Measurements from ENCODE around the gene KLK4. TPM values are rescaled to one million over a fixed set of nuclear protein-coding genes. Genes with fewer than 3 reads are reported as not detected.

Gene KLK4
- total and polyA plus RNA-seq, 3 donors from 2014 or later = 0.31 to 2.9 (median 0.55) TPM

GRCh38 chr19:50933640-50934039 lies 22.4 kb upstream of the KLK4 start:
- H3K27me3 ChIP-seq = no peaks in the 10 kb centered on the region
- WGBS, 2 donors = 75 to 76% methylated on average over 8 of the region's 8 CpGs
- TF ChIP-seq, protein P1, sequence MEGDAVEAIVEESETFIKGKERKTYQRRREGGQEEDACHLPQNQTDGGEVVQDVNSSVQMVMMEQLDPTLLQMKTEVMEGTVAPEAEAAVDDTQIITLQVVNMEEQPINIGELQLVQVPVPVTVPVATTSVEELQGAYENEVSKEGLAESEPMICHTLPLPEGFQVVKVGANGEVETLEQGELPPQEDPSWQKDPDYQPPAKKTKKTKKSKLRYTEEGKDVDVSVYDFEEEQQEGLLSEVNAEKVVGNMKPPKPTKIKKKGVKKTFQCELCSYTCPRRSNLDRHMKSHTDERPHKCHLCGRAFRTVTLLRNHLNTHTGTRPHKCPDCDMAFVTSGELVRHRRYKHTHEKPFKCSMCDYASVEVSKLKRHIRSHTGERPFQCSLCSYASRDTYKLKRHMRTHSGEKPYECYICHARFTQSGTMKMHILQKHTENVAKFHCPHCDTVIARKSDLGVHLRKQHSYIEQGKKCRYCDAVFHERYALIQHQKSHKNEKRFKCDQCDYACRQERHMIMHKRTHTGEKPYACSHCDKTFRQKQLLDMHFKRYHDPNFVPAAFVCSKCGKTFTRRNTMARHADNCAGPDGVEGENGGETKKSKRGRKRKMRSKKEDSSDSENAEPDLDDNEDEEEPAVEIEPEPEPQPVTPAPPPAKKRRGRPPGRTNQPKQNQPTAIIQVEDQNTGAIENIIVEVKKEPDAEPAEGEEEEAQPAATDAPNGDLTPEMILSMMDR (IDR thresholded peaks at IDR 0.05) = no peak
- no peak for TF ChIP-seq POLR2A (IDR thresholded peaks at IDR 0.05)
- intact Hi-C loops (cut with DNase I; ENCODE audit: low total_unique reads) = no loop called here
- no peak overlapping the region for H3K27ac ChIP-seq
- no peak for DNase-seq
- H3K4me3 ChIP-seq = no peak overlapping the region
- H3K36me3 ChIP-seq (ENCODE audit: low read depth, missing control alignments) = no peaks in the 10 kb centered on the region
- H3K4me1 ChIP-seq = no peaks in the 10 kb centered on the region
- H3K9me3 ChIP-seq = no peaks in the 10 kb centered on the region

- 71 to 76% methylated on average over 4 of the region's 4 CpGs for WGBS, 2 donors
Observed at GRCh38 chr19:50932690-50933083, 21.5 kb upstream of the KLK4 start.

GRCh38 chr19:50932018-50932689 lies 21.0 kb upstream of the KLK4 start:
- H3K4me1 ChIP-seq = no peaks in the 10 kb centered on the region
- 81 to 82% methylated on average over 11 of the region's 11 CpGs for WGBS, 2 donors
- H3K27ac ChIP-seq = no peak overlapping the region
- H3K9me3 ChIP-seq = no peaks in the 10 kb centered on the region
- H3K27me3 ChIP-seq = no peaks in the 10 kb centered on the region
- DNase-seq = no peak
- H3K36me3 ChIP-seq (ENCODE audit: low read depth, missing control alignments) = no peaks in the 10 kb centered on the region
- H3K4me3 ChIP-seq = no peak overlapping the region
- intact Hi-C loops (cut with DNase I; ENCODE audit: low total_unique reads) = no loop called here
- TF ChIP-seq, protein P1 (IDR thresholded peaks at IDR 0.05) = no peak
- TF ChIP-seq POLR2A (IDR thresholded peaks at IDR 0.05) = no peak

More at GRCh38 chr19:50932690-50933083, 21.5 kb upstream of the KLK4 start:
- intact Hi-C loops (cut with DNase I; ENCODE audit: low total_unique reads) = no loop called here
- TF ChIP-seq, protein P1 (IDR thresholded peaks at IDR 0.05) = no peak
- TF ChIP-seq POLR2A (IDR thresholded peaks at IDR 0.05) = no peak
- no peak for DNase-seq
- Histone ChIP-seq H3K9me3 (no peaks in the 10 kb centered on the region), H3K4me3 (no peak overlapping the region), H3K36me3 (ENCODE audit: low read depth, missing control alignments) (no peaks in the 10 kb centered on the region), H3K27me3 (no peaks in the 10 kb centered on the region), H3K27ac (no peak overlapping the region), H3K4me1 (no peaks in the 10 kb centered on the region)

GRCh38 chr19:50931023-50931422 lies 19.8 kb upstream of the KLK4 start:
- Histone ChIP-seq H3K27ac (no peak overlapping the region), H3K4me1 (no peaks in the 10 kb centered on the region), H3K27me3 (no peaks in the 10 kb centered on the region), H3K4me3 (no peak overlapping the region), H3K9me3 (no peaks in the 10 kb centered on the region), H3K36me3 (ENCODE audit: low read depth, missing control alignments) (no peaks in the 10 kb centered on the region)
- TF ChIP-seq POLR2A (IDR thresholded peaks at IDR 0.05) = no peak
- TF ChIP-seq, protein P1 (IDR thresholded peaks at IDR 0.05) = no peak
- intact Hi-C loops (cut with DNase I; ENCODE audit: low total_unique reads) = no loop called here
- DNase-seq = no peak

- no peaks in the 10 kb centered on the region for H3K27me3 ChIP-seq
- WGBS, 2 donors = 84 to 85% methylated on average over 5 of the region's 5 CpGs
- TF ChIP-seq, protein P1 (IDR thresholded peaks at IDR 0.05) = no peak
- no peak for TF ChIP-seq POLR2A (IDR thresholded peaks at IDR 0.05)
Observed at GRCh38 chr19:50928831-50929230, 17.6 kb upstream of the KLK4 start.

More at GRCh38 chr19:50928831-50929230, 17.6 kb upstream of the KLK4 start:
- intact Hi-C loops (cut with DNase I; ENCODE audit: low total_unique reads) = no loop called here
- Histone ChIP-seq H3K4me1 (no peaks in the 10 kb centered on the region), H3K9me3 (no peaks in the 10 kb centered on the region), H3K4me3 (no peak overlapping the region), H3K27ac (no peak overlapping the region), H3K36me3 (ENCODE audit: low read depth, missing control alignments) (no peaks in the 10 kb centered on the region)
- no peak for DNase-seq
